Stimulated activated CD4-positive, alpha-beta T cell treated with anti-CD3 and anti-CD28 coated beads, TNF-alpha, amount 100 ng/mL, for 24 hours (primary cell): ENCODE data around the gene DNAJC10.

Experiments used
- DNase-seq, 3 experiments: peaks; one replicate each; pipeline ENCODE4 v3.0.0-alpha.2; 2020; ENCODE audit warnings: low read depth in 3 of 3

The DNAJC10 gene

DNA sequence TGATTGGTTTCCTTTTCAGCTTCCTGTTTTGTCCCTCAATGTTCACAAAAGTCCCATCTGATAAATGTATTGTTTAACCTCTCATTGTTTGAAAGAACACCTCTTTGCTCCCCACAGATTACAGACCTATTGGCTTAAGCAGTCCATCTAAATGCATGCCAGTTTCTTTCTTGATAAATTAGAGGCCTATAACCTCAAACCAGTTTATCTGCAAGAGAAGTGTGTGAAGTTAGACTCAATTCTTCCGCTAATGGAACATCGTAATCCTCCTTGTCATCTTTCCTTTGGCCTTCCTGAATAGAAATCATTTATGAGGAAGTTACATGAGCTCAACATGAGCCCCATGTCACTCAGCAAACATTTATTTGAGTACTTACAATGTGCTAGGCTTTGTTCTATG lies 76.4 kb downstream of the DNAJC10 start:
- DNase-seq = no peak

GRCh38 chr2:182798736-182799135 lies 82.7 kb downstream of the DNAJC10 start:
- DNase-seq = no peak

DNA sequence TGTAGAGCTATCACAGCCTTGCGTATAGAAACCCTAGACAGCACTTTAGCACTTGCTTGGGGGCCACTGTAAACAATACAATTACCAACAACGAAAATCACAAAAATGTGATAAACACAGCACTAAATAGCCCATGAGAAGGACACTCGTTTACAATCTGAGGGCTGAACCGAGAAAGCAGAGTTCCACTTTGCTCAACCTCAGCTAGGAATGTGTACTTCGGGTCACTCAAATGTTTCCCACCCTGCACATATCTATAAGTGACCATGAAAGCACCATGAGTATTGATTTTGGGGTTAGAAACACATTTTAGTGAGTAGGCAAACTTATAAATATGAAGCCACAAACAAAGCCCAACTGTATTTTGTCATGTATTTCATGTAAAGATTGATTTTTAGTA lies 88.1 kb downstream of the DNAJC10 start:
- DNase-seq = no peak

DNA sequence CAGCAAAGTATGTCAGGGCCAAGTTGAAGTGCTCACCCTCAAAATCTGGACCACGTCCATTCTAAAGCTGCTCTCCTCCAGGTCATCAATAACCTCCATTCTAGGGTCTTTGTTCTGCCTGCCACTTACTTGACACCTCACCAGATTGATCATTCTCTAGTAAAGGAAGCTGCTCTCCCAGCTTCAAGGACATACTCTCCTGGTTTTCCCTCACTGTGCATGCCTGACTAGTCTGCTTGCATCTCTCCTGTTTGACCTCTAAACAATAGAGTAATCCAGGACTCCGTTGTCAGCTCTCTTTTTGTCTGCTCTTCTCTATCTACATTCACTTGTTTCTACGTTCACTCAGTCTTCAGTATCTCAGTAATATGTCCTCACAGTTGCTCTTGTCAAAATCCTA lies 91.3 kb downstream of the DNAJC10 start:
- DNase-seq = no peak

DNA sequence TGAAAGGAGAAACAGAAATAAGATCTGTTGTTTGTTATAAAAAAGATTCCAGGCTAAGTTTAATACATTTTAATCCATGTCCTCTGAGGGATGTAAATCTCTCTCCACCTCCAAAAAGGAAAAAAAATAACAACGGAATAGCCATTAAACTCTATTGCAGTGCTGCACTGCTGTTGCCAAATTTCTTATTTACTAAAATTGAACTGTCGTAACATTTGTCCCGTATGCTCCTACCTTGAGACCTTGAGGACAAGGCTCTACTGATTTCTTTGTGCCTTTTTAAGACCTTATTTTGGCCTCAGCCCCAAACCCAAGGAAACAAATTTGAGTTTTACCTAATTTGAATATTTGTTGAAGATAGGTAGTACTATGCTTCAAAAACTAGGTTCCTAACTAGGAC lies 94.0 kb downstream of the DNAJC10 start:
- no peak for DNase-seq

DNA sequence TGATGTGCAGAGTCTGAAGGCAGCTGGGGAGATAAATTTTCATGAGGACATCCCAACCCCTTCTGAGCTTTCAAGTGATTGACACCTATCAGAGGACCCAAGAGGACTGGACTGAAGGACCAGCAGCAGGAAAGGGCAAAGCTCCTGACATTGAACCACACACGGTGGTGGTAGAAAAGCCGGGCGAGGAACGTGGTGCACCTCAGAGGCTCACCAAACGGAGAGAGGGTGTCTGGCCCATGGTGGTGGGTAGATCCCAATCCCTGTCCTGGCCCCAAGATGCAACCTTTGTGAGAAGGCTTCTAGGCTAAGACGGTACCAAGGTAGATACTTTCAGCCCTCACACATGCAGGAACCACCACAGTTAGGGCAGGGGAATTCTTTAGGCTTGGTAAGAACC lies 98.3 kb downstream of the DNAJC10 start:
- DNase-seq = no peak

GRCh38 chr2:182814804-182815203 lies 98.7 kb downstream of the DNAJC10 start:
- no peak for DNase-seq

DNA sequence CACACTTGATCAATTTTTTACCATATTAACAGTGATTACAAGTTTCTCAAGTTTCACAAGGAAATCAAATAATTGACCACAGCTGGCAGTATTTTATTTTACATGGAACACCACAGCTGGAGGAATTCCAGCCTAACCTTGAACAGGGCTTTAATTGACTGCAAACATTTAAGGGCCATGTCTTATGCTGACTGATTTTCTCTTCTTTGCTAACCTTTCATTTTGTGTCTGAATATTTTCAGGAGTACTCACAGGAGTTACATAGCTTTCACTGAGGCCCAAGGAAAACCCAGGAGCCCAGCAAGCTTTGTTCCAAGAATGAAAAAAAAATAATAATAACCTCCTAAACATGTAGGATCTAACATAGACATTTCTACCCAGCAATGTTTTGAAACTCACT lies 100.8 kb downstream of the DNAJC10 start:
- DNase-seq = no peak

DNA sequence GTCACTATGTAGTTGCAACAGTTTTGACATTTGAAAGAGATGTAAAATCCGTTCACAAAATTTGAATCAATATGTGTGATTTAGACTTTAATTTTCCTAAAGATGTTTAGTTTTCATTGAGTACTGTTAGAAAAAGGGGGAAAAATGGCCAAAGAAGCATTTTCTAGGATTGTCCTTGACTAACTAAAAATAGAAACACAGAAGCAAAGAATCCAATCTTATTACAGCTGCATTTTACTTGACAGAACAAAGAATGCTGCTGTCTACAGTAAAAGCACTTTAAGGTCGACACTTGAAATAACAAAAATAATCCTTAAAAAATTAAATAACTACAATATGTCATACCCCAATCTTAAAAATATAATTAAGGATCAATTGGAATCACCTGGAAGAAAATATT lies 101.5 kb downstream of the DNAJC10 start:
- no peak for DNase-seq

- no peak for DNase-seq
These were observed 102.4 kb downstream of the DNAJC10 start for GRCh38 chr2:182818501-182818900.

DNA sequence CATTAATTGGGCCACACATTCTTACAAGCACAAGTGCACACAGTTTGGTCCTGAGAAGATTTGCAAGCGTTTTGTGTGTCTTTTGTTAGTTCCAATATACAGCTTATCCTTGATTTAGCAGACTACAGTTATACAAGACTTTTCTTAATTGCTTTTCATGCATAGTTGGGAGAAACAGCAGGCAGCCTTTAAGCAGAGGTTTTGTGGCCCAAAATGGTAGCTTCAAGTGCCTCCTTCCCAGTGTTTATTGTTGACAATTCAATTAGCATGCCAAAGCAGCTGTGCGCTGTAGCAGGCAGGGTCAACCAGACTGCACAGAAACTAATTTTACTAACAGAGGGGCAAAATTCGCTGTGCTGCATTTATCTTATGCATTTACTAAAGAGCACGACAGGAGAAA lies 102.9 kb downstream of the DNAJC10 start:
- DNase-seq = no peak

DNA sequence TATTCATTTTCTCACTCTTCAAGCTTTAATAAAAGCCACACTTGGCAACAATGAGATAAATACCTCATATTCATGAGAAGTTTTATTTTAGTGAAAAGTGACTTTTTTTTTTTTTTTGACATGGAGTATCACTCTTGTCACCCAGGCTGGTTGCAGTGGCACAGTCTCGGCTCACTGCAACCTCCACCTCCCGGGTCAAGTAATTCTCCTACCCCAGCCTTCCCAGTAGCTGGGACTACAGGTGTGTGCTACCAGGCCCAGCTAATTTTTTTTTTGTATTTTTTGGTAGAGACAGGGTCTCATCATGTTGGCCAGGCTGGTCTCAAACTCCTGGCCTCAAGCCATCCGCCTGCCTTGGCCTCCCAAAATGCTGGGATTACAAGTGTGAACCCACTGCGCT lies 103.4 kb downstream of the DNAJC10 start:
- DNase-seq = no peak

DNA sequence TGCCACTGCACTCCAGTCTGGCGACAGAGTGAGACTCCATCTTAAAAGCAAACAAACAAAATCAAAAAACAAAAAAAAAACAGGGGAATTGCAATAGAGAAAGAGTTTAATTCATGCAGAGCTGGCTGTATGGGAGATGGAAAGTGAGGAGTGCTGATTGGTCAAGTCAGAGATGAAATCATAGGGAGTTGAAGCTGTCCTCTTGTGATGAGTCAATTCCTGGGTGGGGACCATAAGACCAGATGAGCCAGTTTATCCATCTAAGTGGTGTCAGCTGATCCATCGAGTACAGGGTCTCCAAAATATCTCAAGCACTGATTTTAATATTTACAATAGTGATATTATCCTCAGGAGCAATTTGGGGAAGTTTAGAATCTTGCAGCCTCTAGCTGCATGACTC lies 105.1 kb downstream of the DNAJC10 start:
- DNase-seq = no peak

DNA sequence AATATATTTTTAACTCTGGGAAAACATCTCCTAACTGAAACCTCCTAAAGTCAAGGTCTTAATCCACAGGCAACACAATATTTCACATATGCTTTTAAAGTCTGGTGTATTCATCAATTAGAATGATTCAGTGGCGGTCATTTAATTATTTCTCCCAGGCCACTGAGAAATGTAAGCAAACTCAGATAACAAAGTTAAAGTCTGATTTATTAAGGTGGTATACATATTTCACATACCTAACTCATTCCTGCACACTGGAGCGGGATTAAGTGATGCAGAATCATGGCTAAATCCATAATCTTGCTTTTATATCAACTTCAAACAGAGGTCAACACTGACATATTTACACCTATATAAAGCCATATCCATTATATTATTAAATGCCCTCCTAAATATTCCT lies 106.7 kb downstream of the DNAJC10 start:
- no peak for DNase-seq

- no peak for DNase-seq
These were observed 108.2 kb downstream of the DNAJC10 start for GRCh38 chr2:182824056-182824766.

- DNase-seq = no peak
These were observed 108.7 kb downstream of the DNAJC10 start for GRCh38 chr2:182824767-182825158.

DNA sequence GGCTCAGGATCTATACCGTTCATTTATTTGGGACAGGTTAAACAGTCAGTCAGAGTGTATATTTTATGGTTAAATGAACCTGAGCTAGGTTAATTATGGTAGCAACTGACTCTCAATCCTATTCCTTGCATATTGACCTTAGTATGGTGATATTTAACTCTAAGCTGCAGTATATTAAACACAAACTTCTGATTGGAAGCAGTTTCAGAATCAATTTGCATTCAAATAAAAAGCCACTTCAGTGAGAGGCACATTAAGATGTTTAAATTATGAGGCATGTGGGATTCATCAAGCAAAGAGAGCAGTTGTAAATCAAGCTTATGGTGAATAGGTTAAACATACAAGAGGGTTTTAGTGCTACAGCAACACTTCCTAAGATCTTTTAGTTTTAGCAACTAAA lies 110.0 kb downstream of the DNAJC10 start:
- DNase-seq = no peak

DNA sequence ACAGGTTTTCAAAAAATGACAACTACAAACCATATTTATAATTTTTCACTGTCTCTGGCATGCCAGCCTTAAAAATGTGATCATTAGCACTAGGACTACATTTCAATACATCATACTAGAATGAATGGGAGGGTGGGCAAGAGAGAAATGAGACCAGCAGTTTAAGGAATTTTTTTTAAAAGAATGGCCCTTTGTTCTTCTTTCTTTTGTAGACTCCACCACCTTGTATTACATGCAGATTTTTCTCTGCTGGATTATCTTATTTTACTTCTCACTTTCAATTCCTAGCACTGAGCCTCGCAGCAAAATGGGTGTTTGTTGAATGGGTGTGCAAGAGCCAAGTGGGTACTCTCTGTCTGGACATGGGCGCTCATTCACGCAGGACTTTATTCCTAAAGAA lies 110.4 kb downstream of the DNAJC10 start:
- no peak for DNase-seq

DNA sequence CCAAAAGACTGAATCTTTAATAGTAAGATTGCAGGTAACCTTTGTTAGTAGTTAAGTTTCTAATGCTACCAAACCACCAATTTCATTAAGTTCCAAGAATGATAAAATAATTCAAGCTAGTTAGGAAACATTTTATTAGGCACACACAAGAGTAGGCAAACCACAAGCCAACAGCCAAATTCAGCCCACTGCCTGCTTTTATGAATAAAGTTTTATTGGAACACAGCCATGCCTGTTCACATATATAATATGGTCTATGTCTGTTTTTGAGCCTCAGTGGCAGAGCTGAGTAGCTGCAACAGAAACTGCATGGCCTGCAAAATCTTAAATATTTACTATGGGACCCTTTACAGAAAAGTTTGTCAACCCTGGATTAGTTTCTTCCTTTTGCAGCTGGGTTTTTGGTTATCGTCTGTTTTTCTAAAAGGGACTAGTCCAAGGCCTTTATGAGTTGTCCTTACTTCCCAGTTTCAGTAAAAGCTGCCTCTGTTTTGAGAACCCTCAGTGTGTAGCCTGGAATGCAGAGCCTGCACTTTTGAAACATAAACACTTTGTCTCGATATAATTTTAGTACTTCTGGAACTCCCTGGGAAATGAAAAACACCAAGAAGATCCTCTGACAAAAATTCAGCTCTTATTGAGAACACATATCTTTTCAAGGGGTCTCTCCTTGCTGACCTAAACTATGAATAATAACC lies 111.3 kb downstream of the DNAJC10 start:
- DNase-seq = no peak

DNA sequence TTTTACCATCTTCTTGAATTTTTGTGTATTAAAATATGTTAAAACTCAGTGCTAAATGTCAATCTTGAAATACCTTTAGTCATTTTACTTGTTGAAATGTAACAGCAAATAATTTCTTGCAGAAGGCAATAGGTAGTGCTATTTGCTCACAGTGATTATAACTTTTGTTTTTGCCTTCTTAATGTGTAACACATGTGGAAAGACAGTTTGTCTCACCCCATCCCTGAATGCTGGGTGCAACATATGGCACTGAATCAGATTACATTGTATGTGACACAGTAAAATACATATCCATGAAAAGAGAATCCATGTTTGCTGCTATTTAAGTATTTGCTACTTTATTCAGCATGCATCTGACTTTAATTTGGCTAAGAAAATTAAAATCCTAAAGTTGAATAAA lies 115.0 kb downstream of the DNAJC10 start:
- DNase-seq = no peak

GRCh38 chr2:182831921-182832320 lies 115.9 kb downstream of the DNAJC10 start:
- no peak for DNase-seq

DNA sequence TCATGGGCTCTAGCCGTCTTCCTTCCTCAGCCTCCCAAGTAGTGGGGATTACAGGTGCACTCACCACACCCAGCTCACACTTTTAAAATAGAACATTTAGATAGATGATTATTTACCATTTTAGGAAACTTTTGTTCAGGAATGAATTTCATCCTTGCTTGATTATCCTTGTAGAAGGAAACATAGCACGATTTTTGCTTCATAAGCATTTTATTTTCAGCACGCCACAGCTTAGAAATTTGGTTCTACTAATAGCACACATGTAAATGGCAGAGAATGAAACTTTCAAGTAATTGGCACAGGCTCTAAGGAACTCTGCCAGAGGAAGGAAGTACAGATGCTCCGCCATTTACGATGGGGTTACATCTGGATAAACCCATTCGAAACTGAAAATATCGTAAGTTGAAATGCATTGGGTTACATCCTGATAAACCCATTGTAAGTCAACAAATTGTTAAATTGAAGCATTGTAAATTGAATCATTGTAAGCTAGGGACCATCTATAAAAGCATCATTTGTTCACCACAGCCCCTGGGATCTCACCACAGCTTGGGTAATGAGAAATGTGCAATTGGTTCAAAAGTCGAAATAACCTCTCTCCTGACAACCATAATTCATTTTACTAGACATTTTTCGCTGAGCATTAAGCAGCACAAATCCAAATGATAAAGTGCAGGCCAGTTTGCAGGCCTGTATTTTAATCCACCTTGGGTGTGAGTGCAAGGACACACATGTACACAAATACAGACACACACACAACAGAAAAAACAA lies 117.2 kb downstream of the DNAJC10 start:
- no peak for DNase-seq

DNA sequence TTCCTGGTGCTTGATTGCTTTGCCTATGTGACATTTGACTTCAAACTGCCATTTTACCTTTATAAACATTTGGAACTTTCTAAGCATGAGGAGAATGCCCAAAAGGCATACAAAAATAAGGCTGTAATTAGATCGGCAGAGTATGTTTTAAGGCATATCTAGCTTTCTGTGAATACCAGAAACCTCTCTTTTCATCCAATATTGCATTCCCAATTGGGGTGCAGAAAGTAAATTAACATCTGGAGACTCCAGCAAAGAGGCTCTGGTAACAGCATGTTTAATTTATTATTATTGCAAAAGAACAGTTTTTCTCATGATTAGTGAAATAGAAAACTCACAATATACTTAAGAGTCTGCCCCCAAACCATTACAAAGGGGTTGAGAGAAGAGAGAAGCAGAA lies 118.2 kb downstream of the DNAJC10 start:
- DNase-seq = no peak
